ENCODE data around the gene CAMSAP1.

The CAMSAP1 gene

DNA sequence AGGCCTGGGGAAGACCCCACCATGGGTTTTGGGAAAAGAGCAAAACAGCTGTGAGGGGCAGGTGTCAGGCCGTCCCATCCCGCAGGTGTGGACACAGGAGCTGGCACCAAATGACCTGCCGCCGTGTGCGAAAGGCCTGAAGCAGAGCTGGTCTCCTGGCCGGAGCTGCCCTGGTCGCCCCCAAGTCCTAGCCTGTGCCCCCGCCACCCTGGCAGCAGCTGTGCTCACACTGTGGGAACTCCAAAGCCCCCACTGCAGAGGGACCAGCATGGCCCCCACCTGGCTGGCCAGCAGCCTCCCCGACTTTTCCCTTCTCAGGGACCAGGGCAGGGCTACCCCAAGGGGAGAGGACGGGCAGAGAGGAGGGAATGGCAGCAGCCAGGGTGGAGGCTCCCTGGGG lies 117.0 kb downstream of the CAMSAP1 start:
- TF ChIP-seq, protein P1, sequence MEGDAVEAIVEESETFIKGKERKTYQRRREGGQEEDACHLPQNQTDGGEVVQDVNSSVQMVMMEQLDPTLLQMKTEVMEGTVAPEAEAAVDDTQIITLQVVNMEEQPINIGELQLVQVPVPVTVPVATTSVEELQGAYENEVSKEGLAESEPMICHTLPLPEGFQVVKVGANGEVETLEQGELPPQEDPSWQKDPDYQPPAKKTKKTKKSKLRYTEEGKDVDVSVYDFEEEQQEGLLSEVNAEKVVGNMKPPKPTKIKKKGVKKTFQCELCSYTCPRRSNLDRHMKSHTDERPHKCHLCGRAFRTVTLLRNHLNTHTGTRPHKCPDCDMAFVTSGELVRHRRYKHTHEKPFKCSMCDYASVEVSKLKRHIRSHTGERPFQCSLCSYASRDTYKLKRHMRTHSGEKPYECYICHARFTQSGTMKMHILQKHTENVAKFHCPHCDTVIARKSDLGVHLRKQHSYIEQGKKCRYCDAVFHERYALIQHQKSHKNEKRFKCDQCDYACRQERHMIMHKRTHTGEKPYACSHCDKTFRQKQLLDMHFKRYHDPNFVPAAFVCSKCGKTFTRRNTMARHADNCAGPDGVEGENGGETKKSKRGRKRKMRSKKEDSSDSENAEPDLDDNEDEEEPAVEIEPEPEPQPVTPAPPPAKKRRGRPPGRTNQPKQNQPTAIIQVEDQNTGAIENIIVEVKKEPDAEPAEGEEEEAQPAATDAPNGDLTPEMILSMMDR (IDR thresholded peaks at IDR 0.05; ENCODE audit: insufficient read depth, low read depth, low read length, missing control alignments): no peak
- DNase-seq (ENCODE audit: low read depth): no peak
- H3K4me3 ChIP-seq (ENCODE audit: low read depth, low read length): no peak overlapping the region

DNA sequence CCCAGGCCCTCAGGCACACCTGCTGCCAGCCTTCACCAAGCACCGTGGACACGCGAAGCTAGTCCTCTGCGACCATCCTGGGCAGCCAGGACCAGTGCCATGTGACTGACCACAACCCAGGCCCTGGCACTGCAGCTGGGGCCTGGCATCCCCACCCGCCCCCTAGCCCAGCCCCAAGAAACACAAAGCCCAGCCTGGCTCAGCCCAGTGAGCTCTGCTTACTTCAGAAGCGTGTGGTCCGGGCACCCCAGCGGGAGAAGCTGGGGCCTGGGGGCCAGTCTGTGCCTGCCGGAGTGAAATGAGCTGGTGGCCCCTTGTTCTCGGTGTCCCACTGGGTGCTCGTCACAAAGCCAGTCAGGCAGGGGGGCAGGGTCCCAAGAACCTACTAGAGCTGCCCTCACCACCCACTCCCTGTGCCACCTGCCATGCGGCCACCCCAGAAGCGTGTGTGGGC lies 117.5 kb downstream of the CAMSAP1 start:
- TF ChIP-seq, protein P1 (IDR thresholded peaks at IDR 0.05; ENCODE audit: insufficient read depth, low read depth, low read length, missing control alignments): no peak
- H3K4me3 ChIP-seq (ENCODE audit: low read depth, low read length): no peak overlapping the region
- DNase-seq (ENCODE audit: low read depth): no peak

DNA sequence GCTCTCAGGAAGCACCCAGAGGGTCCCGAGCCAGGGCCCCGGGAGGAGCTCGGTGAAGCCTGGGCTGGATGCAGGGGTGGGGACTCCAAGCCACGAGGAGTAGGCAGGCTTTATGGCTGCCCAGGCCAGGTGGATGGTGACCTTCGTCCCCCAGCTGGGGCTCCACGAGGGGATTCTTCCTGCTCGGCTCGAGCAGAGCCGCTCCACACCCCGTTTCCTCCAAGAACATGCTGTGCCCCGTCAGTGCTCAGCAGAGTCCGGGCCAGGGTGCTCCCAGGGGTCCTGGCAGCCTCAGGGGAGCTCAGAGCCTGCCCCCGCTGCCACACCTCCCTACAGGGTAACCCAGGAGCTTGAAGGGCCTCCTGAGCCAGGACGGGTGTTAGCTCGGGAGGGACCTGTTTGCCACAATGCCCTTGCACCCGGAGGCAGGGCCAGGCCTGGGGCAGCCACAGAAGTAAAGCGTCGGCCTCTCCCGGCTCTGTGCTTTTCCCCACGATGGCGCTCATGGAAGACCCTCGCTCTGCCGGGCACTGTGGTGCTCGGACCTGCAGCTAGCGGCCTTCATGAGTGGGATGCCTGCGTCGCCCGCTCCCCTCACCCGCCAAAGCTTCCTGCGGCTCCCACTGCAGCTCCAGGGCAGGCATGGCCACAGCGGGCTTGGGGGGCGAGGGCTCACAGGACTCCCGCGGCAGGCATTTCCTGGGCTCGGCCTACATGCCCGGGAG lies 118.6 kb downstream of the CAMSAP1 start:
- no peak overlapping the region for H3K4me3 ChIP-seq (ENCODE audit: low read depth, low read length)
- TF ChIP-seq, protein P1 (IDR thresholded peaks at IDR 0.05; ENCODE audit: insufficient read depth, low read depth, low read length, missing control alignments): no peak
- no peak for DNase-seq (ENCODE audit: low read depth)

DNA sequence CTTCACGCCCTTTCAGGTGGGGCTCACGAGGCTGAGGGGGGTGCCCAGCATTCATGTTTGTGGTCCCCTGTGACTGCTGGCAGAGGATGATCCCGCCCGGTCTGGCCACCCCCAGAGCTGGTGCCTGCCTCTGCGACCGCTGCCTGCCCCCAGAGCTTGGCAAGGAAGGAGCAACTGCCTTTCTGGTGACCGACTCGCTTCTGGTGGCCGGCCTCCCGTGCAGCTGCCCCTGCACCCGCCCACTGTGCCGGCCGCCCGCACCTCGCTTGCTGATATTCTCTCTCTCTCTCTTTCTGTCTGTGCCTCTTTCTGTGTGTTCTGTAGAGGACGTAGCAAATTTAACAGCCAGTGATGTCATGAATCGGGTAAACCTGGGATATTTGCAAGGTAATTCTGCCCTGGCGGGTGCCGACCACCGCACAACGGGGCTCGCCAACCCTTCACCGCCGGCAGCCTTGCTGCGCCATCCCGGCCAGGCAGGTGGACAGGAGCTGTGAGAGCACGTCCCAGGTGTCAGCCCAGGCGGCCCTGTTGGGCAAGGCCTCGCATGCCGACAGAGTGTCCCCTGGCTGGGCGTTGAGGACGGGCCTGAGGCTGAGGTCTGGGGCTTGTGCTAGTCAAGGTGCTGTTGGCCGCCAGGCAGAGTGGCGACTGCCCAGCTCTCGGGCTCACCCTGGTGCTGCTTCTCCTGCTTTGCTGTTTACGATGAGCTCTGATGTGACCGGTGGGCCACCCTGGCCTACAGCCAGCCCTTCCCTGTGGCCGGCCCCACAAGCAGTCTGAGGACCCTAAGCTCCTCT lies 119.4 kb downstream of the CAMSAP1 start:
- TF ChIP-seq, protein P1 (IDR thresholded peaks at IDR 0.05; ENCODE audit: insufficient read depth, low read depth, low read length, missing control alignments): no peak
- DNase-seq (ENCODE audit: low read depth): no peak
- H3K4me3 ChIP-seq (ENCODE audit: low read depth, low read length): no peak overlapping the region

DNA sequence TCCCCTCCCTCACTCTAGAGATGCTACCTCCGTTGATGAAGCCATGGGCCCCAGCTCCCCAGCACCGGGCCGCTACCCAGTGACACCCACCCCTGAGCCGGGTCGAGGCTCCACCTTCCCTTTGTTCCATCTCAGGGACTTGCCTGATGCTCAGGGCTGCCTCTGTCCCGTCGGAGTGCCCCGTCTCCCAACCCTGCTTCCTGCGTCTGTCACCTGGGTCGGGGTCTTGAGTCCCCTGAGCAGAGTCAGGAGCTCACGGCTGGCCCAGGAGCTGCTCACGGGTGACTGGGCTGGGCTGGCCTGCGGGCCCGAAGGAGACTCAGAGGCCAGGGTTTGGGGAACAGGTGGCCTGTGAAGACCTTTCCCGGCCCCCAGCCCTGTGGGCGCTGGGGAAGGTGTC lies 120.0 kb downstream of the CAMSAP1 start:
- H3K4me3 ChIP-seq (ENCODE audit: low read depth, low read length): no peak overlapping the region
- DNase-seq (ENCODE audit: low read depth): no peak
- TF ChIP-seq, protein P1 (IDR thresholded peaks at IDR 0.05; ENCODE audit: insufficient read depth, low read depth, low read length, missing control alignments): no peak

DNA sequence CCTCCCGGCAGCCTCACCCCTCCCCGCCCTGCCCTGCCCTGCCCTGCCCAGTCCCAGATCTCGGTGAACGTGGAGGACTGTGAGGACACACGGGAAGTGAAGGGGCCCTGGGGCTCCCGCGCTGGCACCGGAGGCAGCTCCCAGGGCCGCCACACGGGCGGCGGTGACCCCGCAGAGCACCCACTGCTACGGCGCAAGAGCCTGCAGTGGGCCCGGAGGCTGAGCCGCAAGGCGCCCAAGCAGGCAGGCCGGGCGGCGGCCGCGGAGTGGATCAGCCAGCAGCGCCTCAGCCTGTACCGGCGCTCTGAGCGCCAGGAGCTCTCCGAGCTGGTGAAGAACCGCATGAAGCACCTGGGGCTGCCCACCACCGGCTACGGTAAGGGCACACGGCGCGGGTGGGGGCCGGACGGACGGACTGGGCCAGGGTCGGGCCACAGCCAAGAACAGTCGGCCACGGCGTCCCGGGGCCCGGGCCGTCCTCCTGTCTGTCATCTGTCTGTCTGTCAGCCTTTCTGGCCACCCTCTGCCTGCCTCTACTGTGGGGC lies 121.1 kb downstream of the CAMSAP1 start:
- no peak for DNase-seq (ENCODE audit: low read depth)
- H3K4me3 ChIP-seq (ENCODE audit: low read depth, low read length): no peak overlapping the region
- TF ChIP-seq, protein P1 (IDR thresholded peaks at IDR 0.05; ENCODE audit: insufficient read depth, low read depth, low read length, missing control alignments): no peak
